Measurements from ENCODE around the gene ATG9A. TPM values are rescaled to one million over a fixed set of nuclear protein-coding genes. Genes with fewer than 3 reads are reported as not detected.

ATG9A gene
- total RNA-seq, 1 experiment from 2014 or later: 46.4 TPM

DNA sequence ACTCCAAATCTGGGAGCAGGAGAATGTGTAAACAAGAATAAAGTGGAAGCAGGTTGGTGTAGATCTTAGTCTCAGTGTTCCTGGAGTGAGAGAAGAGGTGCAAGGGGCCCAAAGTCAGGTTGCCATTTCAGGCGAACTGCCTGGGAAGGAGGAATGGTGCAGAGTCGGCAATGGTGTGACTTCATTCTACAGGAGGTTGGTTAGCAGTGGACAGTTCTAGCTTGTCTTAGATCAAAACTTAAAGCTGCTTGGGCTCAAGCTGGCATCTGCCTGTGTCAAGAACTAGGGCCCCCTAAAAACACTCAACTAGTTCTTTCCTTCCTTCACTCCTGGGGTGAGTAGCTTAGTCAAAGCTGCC, 19.4 kb upstream of the ATG9A start:
- Mint-ChIP-seq H3K36me3 (ENCODE audit: insufficient read depth in 1 of 3, low read depth in 3 of 3) (peaks cover 9 to 24% (median 23%) of the 10 kb centered on the region in 3 experiments; a peak in 6 of 7 replicates), H3K27ac (peak overlapping the region in 2 of 3 experiments; percentile 76 to 81; a peak in 5 of 7 replicates), H3K27me3 (ENCODE audit: low read depth) (peaks cover 30% of the 10 kb centered on the region), H3K4me3 (peak overlapping the region in 1 of 2 experiments; percentile 35; a peak in 2 of 5 replicates), H3K4me1 (peaks cover 33 to 43% of the 10 kb centered on the region in 2 experiments), H3K9me3 (no peaks in the 10 kb centered on the region)
- Histone ChIP-seq H3K14ac (ENCODE audit: insufficient read depth, low read length) (no peak overlapping the region; the same call in 1 of the 2 replicates), H2AFZ (ENCODE audit: low read length) (no peak overlapping the region), H4K20me1 (ENCODE audit: control insufficient read depth, insufficient read depth, insufficient read length) (no peaks in the 10 kb centered on the region), H3T11ph (ENCODE audit: low read length) (no peak overlapping the region), H3K79me2 (ENCODE audit: insufficient read depth, low read length) (no peaks in the 10 kb centered on the region), H4K91ac (ENCODE audit: insufficient read length, low read depth, low read length) (no peak overlapping the region), H3K23me2 (ENCODE audit: insufficient read length, low read depth, low read length, poor library complexity, severe bottlenecking) (peaks cover 14% of the 10 kb centered on the region), H3K18ac (ENCODE audit: insufficient read length, low read depth, low read length) (no peak overlapping the region), H2BK15ac (ENCODE audit: low read depth, low read length) (no peak overlapping the region), H3K4me1 (ENCODE audit: insufficient read depth, low read length) (peaks cover 5% of the 10 kb centered on the region), H3K4ac (ENCODE audit: low read depth, low read length) (no peak overlapping the region), H3K23ac (ENCODE audit: insufficient read length, low read depth, low read length) (no peak overlapping the region), H4K8ac (replicated peaks; ENCODE audit: insufficient read length, low read depth, low read length) (no peak overlapping the region), H2BK120ac (ENCODE audit: low read depth, low read length, poor library complexity, severe bottlenecking) (no peak overlapping the region), H3K56ac (ENCODE audit: insufficient read length, low read depth, low read length) (no peak overlapping the region), H3K79me1 (ENCODE audit: insufficient read depth, low read depth, low read length, poor library complexity, severe bottlenecking) (no peaks in the 10 kb centered on the region), H2BK20ac (ENCODE audit: low read depth, low read length, poor library complexity, severe bottlenecking) (no peak overlapping the region), H3K9me3 (ENCODE audit: control insufficient read depth, low read depth, low read length) (no peaks in the 10 kb centered on the region), H3K9ac (ENCODE audit: extremely low read depth, insufficient read length, low read length) (peak overlapping the region; percentile 6), H3K27ac (ENCODE audit: insufficient read length, low read depth, low read length) (no peak overlapping the region), H3K27me3 (ENCODE audit: insufficient read depth, low read length) (no peaks in the 10 kb centered on the region), H4K5ac (ENCODE audit: insufficient read length, low read depth, low read length) (no peak overlapping the region), H2BK12ac (ENCODE audit: insufficient read length, low read depth, low read length) (no peak overlapping the region), H3K4me2 (ENCODE audit: insufficient read depth, insufficient read length, low read length) (no peak overlapping the region), H2AK5ac (ENCODE audit: insufficient read length, low read length) (no peak overlapping the region), H2BK5ac (ENCODE audit: insufficient read length, low read length) (no peak overlapping the region)
- WGBS (ENCODE audit: extremely low coverage, insufficient read length, low lambda C conversion rate): no CpG with 5 or more reads among the region's 2 CpGs
- TF ChIP-seq, protein P1, sequence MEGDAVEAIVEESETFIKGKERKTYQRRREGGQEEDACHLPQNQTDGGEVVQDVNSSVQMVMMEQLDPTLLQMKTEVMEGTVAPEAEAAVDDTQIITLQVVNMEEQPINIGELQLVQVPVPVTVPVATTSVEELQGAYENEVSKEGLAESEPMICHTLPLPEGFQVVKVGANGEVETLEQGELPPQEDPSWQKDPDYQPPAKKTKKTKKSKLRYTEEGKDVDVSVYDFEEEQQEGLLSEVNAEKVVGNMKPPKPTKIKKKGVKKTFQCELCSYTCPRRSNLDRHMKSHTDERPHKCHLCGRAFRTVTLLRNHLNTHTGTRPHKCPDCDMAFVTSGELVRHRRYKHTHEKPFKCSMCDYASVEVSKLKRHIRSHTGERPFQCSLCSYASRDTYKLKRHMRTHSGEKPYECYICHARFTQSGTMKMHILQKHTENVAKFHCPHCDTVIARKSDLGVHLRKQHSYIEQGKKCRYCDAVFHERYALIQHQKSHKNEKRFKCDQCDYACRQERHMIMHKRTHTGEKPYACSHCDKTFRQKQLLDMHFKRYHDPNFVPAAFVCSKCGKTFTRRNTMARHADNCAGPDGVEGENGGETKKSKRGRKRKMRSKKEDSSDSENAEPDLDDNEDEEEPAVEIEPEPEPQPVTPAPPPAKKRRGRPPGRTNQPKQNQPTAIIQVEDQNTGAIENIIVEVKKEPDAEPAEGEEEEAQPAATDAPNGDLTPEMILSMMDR (conservative IDR thresholded peaks at IDR 0.05): no peak
- no peak for DNase-seq

All from H9 (cell line).